Activated CD4-positive, alpha-beta T cell treated with anti-CD3 and anti-CD28 coated beads, Interleukin-2, amount 50 U/mL, for 24 hours (primary cell): Measurements from ENCODE around the gene KRTAP4-2.
"Not testable (repeated sequence)": the region's sequence is repeated elsewhere in the genome, so short reads cannot be mapped to it uniquely, and the experiment has no call there.

ENCODE experiments used
- DNase-seq, 2 donors: peaks; one replicate each; pipeline ENCODE4 v3.0.0-alpha.2; 2020; ENCODE audit warnings: low read depth in 1 of 2, low spot score in 1 of 2

The KRTAP4-2 gene

GRCh38 chr17:41177727-41178271, at the start of gene KRTAP4-2:
TSS of gene KRTAP4-2 (minus strand) at chr17:41178221. CDS start at chr17:41178164, 57 bp downstream.
- DNase-seq, result no peak

GRCh38 chr17:41226598-41227095, 48.6 kb upstream of the KRTAP4-2 start, which contains the start of gene KRTAP9-2:
TSS of gene KRTAP9-2 (plus strand) at chr17:41226648. CDS start at chr17:41226655, 7 bp downstream.
- DNase-seq, result not testable (repeated sequence)

- DNase-seq, result no peak
Observed at GRCh38 chr17:41226051-41226450, 48.0 kb upstream of the KRTAP4-2 start.

GRCh38 chr17:41223821-41224220, 45.8 kb upstream of the KRTAP4-2 start:
- no peak for DNase-seq

GRCh38 chr17:41215681-41216080, 37.7 kb upstream of the KRTAP4-2 start:
- DNase-seq, result no peak

- DNase-seq, result no peak
Observed at GRCh38 chr17:41212524-41213169, 34.6 kb upstream of the KRTAP4-2 start.

GRCh38 chr17:41211845-41212466, 33.9 kb upstream of the KRTAP4-2 start:
- no peak for DNase-seq

GRCh38 chr17:41199421-41200078, 21.5 kb upstream of the KRTAP4-2 start:
- no peak for DNase-seq

GRCh38 chr17:41196068-41196467, 18.0 kb upstream of the KRTAP4-2 start:
- no peak for DNase-seq

GRCh38 chr17:41190328-41190727, 12.3 kb upstream of the KRTAP4-2 start:
- DNase-seq, result no peak

GRCh38 chr17:41189837-41190318, 11.9 kb upstream of the KRTAP4-2 start, which contains the start of gene KRTAP9-1:
TSS of gene KRTAP9-1 (plus strand) at chr17:41189887. CDS start at chr17:41189887, 0 bp downstream.
- DNase-seq, result not testable (repeated sequence)

- DNase-seq, result no peak
Observed at GRCh38 chr17:41186872-41187271, 8.9 kb upstream of the KRTAP4-2 start.

- no peak for DNase-seq
Observed at GRCh38 chr17:41185001-41185400, 7.0 kb upstream of the KRTAP4-2 start.

GRCh38 chr17:41184480-41184961, 6.5 kb upstream of the KRTAP4-2 start, which contains the start of gene KRTAP4-1:
TSS of gene KRTAP4-1 (minus strand) at chr17:41184911. CDS start at chr17:41184854, 57 bp downstream.
- DNase-seq, result no peak

- DNase-seq, result no peak
Observed at GRCh38 chr17:41178843-41179616, 1.0 kb upstream of the KRTAP4-2 start.

- DNase-seq, result no peak
Observed at GRCh38 chr17:41178341-41178740, 320 bp upstream of the KRTAP4-2 start.

GRCh38 chr17:41176744-41177387, 1.2 kb downstream of the KRTAP4-2 start:
- no peak for DNase-seq

- no peak for DNase-seq
Observed at GRCh38 chr17:41171886-41172285, 6.1 kb downstream of the KRTAP4-2 start.

- no peak for DNase-seq
Observed at GRCh38 chr17:41168121-41168520, 9.9 kb downstream of the KRTAP4-2 start, which contains the start of gene KRTAP4-3. TSS of gene KRTAP4-3 (minus strand) at chr17:41168221. CDS start at chr17:41168172, 49 bp downstream.

GRCh38 chr17:41167561-41167960, 10.5 kb downstream of the KRTAP4-2 start:
- DNase-seq, result no peak
